ENCODE data around the gene MARVELD1.
"Not testable (repeated sequence)": the region's sequence is repeated elsewhere in the genome, so short reads cannot be mapped to it uniquely, and the experiment has no call there.

MARVELD1 gene

DNA sequence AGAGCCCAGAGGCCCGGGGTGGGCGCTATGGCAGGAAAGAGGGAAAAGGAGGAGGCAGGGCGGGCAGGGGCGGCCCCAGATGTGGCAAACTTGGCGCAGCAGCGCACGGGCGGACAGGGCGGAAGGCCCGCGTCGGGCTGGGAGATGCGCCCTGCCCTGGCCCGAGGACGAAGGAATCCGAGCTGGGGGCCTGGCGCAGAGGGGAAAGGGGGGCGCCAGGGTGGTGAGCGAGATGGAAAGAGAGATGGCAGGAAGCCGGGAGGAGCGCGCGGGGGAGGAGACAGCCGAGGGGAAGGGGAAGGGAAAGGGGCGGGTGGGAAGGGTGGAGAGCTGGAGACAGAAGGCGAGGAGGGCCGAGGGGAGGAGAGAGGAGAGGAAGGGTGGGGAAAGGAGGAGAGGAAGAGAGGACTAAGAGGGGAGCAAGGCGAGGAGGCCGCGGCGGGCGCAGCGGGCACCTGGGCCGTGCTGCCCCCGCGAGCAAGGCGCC lies at the start of gene MARVELD1:
TSS of gene MARVELD1 (plus strand) at position 392 of the 487 bp plus-strand sequence. CDS start 147 bp downstream, outside the sequence.
- peak; percentile 95 for DNase-seq (ENCODE audit: low read depth)

DNA sequence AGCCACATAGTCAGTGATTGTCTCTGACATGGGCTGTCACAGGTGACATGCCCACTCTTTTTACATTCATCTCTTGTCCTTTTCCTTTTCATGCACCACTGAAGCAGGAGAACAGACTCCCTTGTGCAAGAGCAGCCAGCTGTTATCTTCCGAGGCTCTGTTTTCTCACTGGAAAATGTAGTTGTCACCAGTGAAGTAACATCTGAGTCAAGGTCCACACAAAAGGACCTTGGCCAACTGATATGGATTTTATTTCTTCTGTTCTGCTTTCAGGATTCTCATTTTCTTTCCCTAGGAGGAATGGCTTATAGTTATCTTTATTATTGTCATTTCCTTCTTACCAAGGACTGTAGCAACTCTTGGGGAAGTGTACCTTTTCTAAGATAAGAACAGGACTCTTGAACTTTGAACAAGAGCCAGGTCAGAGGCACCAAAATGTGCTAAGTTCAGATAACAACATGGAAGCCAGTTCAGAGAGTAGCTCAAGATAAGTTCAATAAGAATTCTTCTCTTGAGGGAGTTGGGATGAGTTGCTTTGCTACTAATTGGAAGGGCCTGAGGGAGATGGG lies 49.2 kb upstream of the MARVELD1 start:
- DNase-seq (ENCODE audit: low read depth): no peak

DNA sequence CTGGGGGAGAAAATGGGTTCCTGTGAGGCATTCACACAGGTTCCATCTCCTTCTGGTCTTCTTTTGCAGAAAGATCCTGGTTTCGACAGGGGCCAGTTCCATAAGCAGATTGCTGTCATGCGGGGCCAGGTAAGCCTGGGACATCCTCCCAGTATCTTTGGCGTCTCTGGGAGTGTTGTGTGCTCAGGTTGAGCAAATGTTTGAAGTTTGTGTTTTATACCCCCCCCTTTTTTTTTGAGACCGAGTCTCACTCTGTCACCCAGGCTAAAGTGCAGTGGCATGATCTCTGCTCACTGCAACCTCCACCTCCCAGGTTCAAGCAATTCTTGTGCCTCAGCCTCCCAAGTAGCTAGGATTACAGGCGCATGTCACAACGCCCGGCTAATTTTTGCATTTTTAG lies 46.5 kb upstream of the MARVELD1 start:
- no peak for DNase-seq (ENCODE audit: low read depth)

DNA sequence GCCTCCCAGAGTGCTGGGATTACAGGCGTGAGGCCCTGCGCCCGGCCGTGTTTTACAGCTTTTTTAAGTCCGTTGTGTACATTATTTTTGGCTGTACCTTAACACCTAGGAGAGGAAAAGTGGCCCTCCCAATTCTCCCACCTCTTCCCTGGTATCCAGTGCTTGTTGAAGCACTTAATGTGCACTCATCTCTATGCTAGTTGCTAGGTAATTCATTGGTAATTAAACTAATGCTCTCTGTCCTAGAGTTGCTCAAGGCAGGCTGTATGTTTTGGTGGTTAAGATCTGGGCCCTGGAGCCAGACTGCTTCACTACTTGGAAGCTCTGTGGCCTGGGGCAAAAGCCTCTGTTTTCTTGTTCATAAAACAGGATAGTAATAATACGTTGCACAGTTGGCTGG lies 46.1 kb upstream of the MARVELD1 start:
- no peak for DNase-seq (ENCODE audit: low read depth)

DNA sequence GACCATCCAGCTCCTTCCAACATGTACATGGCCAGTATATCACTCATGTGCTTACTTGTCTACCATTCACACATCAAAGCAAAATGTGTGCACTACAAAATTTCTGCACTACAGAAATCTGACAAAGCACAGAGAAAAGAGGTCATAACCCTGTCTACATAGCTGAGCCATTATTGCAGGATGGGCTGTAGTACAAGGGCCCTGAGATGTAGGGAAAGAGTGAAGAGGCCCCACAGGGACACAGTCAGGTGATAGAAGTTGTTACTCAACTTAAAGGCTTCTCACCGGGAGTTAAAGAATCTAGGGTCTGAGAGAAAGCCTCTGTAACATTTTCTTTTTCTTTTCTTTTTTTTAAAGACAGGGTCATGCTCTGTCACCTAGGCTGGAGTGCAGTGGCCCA lies 44.0 kb upstream of the MARVELD1 start:
- no peak for DNase-seq (ENCODE audit: low read depth)

DNA sequence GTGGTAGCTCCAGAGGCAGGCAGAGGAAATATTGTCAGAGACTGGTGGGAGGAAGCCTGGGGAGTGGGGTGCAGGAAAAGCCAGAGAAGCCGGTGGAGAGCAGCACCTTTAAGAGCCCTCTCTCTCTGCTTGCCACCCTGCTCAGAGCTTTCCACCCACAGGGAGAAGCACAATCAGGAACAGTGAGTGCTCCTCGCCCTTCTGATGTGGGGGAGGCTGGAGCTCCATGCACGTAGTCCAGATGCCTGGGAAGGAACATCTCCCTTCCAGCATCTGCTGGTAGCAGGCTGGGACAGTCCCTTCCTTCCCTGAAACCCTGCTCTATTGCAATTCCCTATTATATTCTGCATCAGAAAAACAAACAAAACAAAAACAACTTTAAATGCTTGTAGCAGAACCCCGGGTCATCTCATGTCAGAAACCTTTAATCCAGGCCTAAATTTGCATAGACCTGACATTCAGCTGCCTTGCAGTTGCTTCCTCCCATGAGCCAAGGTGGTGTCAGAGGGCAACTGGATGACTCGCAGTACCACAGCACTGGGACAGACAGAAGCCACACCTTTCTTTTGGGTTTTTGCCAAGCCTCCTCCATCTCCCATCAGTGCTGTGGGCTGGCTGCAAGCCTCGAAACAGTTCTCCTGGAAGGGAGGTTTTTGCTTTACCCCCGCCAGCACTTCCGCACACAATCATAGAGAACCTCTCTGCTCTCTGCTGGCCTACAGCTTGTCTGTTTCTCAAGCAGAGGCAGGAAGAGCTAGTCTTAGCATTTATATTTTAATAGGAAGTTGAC lies 39.6 kb upstream of the MARVELD1 start:
- peak; percentile 80 for DNase-seq (ENCODE audit: low read depth)

DNA sequence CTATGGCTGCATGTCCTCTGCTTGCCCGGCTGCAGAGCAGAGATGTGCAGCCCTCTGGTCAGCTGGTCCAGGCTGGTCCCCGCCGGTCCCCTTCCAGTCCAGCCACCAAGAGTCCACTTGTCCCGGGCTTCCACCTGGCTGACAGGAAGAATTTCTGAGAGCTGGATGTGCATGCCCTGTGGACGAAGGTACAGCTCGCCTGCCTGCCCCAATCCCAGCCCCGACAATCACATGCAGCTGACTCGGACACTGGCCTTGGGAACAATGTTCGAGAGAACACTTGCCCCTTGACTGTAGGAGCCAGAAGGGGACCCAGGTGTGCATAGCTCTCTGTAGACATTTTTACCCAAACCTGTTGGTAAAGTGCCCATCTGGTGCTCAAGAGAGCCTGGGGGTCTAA lies 38.3 kb upstream of the MARVELD1 start:
- no peak for DNase-seq (ENCODE audit: low read depth)

DNA sequence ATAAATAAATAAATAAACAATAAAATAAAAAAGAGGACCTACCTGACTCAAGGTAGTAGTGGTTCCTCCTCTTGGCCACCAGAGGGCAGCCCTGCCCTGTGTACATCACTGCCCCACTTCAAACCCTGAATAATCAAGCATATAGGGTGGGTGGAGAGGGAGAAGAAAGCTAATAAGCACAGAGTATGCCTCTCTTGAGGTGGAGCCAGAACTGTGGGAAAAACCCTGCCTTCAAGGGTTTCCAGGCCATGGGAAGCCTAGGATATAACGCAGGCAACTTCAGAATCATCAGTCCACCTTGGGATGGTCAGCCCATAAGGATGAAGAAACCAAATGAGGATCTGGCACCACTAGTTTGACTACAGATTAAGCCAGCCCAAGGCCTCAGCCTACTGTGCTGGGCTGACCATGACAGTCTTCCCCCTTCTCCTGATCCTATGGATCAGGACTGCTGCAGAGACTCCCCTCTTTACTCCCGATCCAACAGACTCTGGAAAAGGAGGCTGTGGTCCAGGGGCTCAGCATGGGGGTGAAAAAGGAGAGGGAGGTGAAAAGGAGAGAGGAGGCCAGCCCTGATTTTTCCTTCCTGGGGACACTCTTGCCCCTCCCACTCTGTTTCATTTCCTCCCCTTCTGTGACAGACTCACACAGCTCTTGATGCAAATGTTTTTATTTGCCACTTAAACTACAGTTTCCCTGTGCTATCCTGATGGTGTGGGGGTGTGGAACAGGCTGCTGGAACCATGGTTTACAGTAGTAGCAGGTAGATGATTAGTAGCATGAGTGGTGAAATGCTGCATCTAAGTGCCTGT lies 36.6 kb upstream of the MARVELD1 start:
- peak; percentile 67 for DNase-seq (ENCODE audit: low read depth)

DNA sequence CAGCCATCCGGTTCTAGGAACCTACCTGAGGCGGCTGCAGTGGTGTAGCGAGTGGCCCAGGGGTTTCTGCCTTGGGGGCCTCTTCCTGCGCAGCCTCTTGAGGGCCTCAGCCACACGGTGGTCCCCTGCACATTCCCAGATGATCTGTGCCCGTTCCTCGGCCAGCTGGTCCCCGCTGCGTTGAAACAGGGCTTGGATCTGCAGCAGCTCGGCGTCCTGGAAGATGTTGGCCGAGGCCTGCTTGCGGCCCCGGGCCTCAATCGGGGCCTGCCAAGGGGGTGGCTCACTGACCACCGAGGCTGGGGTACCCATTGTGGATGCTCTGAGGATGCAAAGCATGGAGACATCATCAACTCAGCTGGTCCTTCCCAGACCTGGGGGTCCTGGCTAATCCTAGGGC lies 33.9 kb upstream of the MARVELD1 start:
- no peak for DNase-seq (ENCODE audit: low read depth)

DNA sequence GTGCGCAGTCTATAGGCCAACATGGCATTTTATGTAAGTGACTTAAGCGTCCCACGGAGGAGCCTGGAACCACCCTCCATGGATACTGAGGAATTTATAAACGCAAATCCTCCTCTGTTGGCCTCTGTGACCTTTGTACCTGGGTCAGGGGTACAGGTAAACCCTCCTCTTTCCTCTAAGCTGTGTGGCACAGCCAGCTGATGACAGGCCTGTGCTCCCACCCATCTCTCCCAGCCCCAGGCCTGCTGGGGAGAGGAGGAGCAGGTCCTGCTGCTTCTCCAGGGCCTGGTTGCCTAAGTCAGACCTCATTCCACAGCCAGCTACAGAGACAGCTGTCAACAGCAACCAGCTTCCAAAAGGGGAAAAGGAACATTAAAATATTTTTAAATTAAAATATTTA lies 31.5 kb upstream of the MARVELD1 start:
- DNase-seq (ENCODE audit: low read depth): no peak

DNA sequence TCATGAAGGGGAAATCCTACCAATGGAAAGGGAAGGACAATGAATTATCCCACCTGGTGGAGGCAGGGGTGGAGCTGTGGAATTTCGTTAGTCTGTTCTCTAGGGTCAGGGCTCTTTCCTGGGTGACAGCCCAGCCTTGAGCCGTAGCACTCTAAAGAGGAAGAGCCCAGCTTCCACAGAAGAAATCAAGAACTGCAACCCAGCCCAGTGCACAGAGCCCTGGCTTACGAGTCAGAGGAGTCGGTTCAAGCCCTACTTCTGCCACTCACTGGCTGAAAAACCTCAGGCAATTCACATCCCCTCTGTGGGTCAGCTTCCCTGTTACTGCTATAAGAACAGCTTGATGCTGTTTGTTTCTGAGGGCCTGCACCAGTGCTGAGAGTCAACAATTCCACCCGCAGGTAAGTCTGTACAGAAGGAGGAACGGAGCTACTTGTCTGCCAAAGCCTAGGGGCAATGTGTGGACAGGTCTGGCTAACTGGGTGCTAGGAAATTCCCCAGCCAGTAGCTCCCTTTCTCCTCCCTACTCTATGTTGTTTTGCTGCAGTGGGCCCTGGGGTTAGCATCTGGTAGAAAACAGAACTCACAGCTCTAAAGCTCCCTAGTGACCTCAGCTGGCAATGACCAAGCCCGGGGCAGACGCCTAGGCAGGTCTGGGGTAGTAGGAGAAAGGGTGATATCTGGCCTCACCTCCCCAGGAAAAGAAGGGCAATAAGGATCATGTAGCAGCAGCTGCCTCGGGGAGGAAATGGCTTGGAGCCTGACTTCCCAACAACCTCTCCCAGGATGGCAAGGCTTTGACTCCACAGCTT lies 29.8 kb upstream of the MARVELD1 start:
- peak; percentile 67 for DNase-seq (ENCODE audit: low read depth)

DNA sequence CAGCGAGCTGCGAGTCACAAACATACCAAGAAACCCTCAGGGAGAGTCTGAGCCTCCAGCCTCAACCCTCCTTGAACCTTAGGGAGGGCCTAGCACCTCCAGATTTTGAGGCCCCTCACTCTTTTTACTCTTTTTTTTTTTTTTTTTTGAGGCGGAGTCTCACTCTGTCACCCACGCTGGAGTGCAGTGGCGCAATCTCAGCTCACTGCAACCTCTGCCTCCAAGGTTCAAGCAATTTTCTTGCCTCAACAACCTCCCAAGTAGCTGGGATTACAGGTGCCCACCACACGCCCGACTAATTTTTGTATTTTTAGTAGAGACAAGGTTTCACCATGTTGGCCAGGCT lies 29.2 kb upstream of the MARVELD1 start:
- not testable (repeated sequence) for DNase-seq (ENCODE audit: low read depth)

DNA sequence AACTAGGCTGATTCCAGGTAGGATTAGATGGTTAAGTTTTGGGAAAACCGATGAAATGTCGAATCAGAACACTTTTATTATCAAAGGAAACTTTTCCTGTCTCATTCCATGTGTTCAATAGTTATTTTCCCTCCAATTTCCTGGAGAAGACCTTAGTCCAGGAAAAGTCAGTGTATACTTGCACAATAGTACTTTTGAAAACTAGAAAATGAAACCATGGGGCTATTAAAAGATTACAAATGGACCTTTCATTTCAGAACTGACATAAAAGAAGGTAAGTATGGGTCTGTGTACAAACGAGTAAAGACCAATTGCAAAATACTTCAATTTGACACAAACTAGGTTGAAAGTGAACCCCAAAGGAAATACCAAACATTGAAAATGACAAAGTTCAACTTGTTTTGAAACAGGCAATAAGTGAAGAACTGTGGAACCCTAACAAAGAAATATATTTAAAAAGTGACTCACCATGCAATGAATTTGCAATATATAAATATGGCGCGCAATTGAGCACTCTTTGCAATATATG lies 28.6 kb upstream of the MARVELD1 start:
- peak; percentile 17 for DNase-seq (ENCODE audit: low read depth)

DNA sequence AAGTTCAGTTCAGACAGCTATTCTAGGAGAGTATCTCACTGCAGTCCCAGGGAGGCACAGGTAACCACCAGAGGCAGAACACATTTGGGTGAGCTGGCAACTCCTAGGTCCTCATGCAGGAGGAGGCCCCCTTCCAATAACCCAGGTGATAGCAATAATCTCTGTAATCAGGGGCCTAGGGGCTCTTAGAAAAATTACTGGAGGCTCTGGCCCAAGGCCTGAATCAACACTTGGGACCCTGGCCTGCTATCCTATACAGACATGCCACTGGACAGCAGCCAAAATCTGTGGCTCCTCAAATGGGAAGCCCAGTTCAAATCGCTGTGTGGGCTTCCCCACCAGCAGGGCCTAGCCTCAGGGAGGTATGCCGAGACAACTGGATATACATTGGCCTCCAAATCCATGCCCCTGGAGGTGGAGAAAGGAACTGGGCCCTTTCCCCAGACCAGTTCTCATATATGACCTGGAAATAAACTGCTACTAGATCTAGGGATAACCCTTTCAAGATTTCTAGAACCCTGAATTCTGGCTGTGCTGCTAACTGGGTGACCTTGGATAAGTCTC lies 28.1 kb upstream of the MARVELD1 start:
- DNase-seq (ENCODE audit: low read depth): peak; percentile 37

DNA sequence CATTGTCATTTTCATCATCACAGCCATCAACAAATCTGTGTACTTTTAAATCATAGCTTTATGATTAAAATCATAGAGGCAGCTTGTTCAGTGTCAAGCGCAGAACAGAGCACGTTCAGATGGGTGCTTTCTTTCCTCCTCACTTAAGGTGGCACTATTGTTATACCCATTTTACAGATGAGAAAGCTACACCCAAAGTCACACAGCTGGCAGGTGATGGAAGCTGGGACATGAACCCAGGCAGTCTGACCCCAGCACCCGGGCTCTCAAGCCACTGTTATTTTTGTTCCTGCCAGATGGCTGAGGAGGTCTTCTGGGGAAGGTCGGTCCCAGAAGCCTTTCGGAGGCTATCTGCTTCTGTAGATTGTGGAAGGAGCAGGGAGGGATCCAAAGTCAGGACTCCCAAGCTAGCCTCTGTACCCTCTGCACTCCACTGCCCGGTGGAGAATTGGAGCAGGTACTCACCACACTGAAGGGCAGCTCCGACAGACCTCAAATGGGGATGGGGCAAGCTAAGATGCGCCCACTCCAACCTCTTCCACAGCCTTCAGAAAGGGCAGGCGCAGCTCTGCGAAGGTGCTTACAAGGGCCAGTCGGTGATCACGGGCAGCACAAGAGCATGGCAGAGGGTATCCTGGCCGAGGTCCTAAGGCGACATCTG lies 27.1 kb upstream of the MARVELD1 start:
- DNase-seq (ENCODE audit: low read depth): no peak

DNA sequence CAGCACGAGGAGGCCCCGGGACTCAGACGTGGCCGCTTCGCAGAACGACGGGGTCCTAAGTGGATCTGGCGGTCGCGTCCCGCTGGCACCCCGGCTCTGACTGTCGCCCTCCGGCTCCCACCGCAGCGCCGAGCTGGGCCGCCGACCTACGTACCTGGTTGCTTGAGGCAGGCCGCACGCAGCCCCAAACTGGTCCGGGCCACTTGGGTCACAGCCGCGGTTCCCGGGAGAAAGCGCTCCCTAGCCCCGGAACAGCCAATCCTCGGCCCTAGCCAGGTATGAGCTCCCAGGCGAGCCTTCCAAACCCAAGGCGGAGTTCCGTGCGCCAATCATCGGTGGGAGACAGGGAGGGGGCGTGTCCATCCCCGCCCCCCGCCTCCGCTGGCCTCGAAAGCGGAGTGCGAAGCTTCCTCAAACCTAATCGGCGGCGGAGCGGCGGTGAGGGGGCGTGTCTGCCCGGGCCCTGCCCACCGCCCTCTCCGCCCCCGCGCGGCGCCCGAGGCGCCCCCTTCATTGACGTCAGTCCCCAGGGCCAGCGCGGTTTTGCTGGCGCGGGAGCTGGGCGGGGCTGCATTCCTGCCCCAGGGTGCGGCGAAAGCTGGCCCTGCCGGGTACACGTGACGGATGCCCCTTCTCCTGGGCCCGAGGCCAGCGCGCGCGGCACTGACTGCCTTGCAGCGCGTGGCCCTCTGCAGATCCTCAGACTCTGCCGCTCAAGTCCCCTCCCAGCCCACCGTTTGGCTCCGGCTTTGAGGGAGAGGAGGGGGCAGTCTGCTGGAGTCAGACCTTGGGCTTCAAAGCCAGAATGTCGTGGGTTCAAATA lies 26.4 kb upstream of the MARVELD1 start, which contains the start of gene AVPI1:
TSS of gene AVPI1 (minus strand) at position 280 of the 823 bp plus-strand sequence. CDS start 7,336 bp downstream, outside the sequence.
- peak; percentile 98 for DNase-seq (ENCODE audit: low read depth)

DNA sequence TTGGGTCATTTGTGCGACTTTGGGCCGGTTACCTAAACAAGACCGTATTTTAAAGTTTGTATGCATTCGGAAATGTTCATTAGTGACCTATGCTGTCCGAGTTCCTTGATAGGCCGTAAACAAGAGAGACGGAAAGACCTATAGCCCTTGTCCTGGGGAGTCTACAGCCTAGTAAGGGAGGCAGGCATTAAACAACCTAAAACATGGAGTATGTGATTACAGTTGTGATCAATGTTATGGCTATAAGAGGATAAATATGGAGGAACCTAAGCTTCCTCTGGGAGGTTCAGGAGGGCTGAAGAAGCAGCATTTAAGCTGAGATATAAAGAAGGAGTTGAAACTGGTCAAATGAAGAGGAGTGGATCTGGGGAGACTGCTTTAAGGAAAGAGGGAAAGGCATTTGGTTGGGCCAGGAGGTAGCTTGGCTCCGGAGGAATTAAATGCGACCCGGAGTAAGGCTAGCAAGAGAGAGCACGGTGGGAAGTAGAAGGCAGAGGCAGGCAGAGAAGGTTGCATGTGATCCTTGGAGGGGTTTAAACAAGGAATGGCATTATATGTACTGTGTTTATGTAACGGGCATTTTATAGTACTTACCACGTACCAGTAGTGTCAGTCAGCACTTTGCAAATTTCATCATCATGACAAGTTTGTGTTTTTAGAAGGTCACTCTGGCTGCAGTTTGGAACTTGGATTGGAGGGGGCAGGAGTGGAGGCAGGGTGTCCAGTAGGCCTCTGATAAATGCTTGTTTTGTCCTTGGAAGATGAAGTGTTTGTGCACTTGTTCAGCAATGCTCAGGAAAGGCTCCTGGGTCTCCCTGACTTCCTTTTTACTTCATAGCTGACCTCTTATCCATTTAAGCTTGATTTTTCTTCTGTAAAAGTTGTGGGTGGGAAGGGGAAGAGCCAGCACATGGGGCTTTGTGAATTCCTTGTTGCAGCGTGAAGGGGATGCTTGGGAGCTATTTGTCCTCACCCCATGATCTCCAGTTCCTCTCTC lies 25.4 kb upstream of the MARVELD1 start:
- peak; percentile 93 for DNase-seq (ENCODE audit: low read depth)

DNA sequence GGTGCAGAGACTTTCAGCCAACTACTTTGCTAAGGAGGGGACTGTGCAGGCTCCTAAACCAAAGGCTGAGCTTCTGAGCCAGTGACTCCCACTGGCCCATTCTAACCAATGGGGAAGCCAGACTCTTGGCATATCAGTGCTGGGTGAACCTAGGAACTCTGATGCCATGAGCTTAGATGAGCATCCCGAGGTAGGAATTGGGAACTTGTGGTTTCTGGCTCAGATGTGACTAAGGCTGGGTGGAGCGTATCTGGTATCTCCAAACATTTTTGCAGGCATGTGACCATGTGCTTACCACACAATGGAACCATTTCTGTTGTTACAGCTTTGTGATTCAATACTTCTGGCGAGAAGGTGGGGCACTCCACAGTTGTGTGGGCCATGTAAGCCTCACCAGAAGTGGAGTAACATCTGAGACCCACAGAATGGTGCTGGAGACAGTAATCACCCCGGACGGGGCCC lies 23.9 kb upstream of the MARVELD1 start:
- DNase-seq (ENCODE audit: low read depth): peak; percentile 98

Measured in EH (cell line).